HG02623 (cell line): ENCODE measurements around the gene PITHD1.
"Not testable (repeated sequence)": the region's sequence is repeated elsewhere in the genome, so short reads cannot be mapped to it uniquely, and the experiment has no call there.

Source experiments
- ATAC-seq: cut with Tn5 transposase; IDR thresholded peaks from one replicate; pipeline ENCODE4 v1.9.1; 2021; ENCODE audit warnings: moderate library complexity; ENCODE audit not compliant: unreplicated experiment

PITHD1 gene

GRCh38 chr1:23772854-23773242, 5.4 kb upstream of the PITHD1 start:
- no peak for ATAC-seq

GRCh38 chr1:23774174-23774880, 3.9 kb upstream of the PITHD1 start:
- no peak for ATAC-seq

DNA sequence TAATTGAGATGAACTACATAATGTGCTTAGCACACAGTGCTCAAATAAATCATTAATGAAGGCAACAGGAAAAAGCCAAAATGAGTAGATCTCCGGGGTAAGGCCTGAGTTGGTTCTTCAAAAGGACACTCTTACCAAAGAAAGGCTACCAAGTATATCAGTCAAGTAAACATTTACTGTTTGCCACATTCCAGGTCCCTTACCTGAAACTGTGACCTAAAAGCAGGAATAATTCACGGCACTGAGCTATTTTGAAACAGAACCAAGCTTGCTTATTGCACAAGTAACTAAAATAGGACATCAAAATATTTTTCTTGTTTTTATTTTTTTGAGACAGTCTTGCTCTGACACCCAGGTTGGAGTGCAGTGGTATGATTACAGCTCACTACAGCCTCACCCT, 2.0 kb upstream of the PITHD1 start:
- no peak for ATAC-seq

GRCh38 chr1:23779826-23780371, 1.7 kb downstream of the PITHD1 start:
- ATAC-seq, result no peak

DNA sequence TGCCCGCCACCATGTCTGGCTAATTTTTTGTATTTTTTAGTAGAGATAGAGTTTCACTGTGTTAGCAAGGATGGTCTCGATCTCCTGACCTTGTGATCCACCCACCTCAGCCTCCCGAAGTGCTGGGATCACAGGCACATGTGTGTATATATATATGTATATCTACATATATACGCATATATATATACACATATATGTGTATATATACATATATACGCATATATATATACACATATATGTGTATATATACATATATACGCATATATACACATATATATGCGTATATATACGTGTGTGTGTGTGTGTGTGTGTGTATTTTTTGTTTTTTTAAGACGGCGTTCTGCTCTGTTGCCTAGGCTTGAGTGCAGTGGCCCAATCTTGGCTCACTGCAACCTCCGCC, 4.9 kb downstream of the PITHD1 start:
- ATAC-seq, result not testable (repeated sequence)

DNA sequence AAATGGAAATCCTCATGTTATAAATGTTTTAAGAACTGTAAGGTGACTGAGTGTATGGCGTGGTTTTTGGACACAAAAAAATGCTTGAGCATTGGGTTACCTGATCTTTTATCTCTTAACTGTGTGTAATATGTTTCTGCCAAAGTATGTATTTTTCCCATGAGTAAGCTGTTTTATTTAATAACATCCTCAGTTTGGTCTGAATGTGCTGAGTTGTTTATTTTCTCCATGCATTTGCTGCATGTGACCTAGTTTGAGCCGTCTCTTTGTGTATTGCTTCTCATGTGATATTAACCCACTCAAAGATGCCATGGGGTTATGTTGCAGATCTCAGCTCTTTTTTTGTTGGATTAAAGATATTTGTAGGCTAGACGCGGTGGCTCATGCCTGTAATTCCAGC, 6.6 kb downstream of the PITHD1 start:
- no peak for ATAC-seq

DNA sequence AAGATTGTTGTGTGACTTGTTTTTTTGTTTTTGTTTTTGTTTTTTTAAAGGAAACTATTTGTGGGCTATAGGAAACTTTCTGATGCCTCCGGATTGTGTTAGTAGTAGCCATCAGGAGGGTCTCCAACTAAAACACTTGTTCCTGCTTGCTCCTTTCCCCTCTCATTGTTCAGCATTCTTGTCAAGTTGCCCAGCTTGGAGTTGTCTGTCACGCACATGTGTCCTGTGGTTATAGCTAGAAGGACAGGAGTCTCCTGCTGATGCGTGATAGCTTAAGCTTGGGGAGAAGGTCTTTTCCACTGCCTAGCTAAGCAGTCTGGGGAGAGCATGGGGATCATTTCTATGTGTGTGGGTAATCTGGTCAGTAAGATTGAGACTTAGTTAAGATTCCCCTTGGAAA, 9.5 kb downstream of the PITHD1 start:
- no peak for ATAC-seq

DNA sequence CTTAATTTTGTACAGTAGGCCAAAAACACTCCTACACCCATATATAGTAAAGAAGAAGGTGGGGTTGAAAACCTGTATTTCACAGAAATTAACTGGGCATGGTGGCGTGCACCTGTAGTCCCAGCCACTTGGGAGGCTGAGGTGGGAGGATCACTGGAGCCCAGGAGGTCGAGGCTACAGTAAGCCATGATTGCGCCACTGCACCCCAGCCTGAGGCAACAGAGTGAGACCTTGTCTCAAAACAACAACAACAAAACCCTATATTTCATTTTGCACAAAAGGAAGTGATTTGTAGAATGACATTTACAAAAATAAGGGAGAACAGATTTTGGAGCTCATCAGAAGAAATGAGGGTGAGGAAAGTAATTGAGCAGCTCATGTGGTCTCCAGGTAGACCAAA, 10.5 kb downstream of the PITHD1 start:
- ATAC-seq, result no peak

DNA sequence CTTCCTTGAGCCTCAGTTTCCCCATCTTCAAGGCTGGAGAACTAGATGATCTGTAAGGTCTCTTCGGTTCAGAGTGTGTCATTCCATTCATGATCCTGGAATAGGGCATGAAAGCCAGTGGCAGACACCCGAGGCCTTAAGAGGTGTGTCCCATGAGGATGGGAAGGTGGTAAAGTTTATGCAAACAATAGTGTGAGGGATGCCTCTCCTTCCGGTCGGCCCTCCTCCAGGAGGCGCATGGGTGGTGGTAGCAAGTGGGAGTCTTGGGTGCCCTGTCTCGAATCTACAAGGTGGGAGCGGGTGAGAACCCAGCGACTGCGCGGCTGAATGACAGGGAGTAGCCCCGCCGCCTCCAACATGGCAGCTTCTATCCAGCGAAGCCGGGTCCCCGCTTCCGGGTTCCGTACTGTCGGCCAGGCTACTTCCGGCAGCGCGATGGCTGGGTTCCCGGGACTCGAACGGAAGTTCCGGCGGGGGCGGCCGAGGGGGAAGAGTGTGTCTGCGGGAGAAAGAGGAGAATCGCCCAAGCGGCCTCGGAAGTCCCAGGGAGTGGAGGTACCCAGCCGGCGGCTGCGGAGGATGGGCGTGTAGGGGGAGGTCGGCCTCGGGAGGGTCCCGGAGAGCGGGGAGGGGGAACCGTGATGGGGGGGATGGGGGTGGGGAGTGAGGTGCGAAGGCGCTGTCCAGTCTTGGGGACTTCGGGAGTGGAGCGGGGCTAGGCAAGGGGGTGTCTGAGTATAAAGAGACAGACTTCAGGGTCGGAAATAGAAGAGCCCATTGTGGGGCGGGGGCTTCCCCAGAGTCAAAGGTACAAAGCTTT, 12.7 kb downstream of the PITHD1 start, which contains the start of gene LYPLA2:
TSS of gene LYPLA2 (plus strand) at position 450 of the 820 bp plus-strand sequence. CDS start 1,538 bp downstream, outside the sequence.
- peak; percentile 62 for ATAC-seq

DNA sequence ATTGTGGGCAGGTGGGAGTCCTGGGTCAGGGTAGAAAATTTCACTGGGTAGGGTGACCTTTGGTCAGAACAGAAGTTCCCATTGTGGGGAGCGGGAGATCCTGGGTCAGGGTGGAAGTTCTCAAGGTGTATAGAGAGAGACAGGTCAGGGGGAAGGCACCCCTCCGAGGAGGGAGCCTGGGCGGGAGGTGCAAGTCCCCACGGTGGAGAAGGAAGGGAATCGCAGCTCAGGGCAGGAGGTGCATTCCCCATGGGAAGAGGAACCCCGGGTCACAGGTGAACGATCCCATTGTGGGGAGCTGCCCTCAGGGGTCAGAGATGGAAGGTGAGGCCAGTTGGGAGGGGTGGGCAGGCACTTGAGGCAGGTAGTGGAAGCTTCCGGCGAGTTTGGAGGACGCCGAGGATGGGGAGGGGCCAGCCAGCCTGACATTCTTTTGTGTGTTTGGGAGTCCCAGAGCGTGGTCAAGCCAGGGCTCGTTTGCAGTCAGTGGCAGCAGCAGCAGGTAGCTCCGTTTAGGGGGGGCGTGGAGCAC, 13.4 kb downstream of the PITHD1 start:
- no peak for ATAC-seq

- no peak for ATAC-seq
Measured at GRCh38 chr1:23792151-23792945, 14.1 kb downstream of the PITHD1 start.

DNA sequence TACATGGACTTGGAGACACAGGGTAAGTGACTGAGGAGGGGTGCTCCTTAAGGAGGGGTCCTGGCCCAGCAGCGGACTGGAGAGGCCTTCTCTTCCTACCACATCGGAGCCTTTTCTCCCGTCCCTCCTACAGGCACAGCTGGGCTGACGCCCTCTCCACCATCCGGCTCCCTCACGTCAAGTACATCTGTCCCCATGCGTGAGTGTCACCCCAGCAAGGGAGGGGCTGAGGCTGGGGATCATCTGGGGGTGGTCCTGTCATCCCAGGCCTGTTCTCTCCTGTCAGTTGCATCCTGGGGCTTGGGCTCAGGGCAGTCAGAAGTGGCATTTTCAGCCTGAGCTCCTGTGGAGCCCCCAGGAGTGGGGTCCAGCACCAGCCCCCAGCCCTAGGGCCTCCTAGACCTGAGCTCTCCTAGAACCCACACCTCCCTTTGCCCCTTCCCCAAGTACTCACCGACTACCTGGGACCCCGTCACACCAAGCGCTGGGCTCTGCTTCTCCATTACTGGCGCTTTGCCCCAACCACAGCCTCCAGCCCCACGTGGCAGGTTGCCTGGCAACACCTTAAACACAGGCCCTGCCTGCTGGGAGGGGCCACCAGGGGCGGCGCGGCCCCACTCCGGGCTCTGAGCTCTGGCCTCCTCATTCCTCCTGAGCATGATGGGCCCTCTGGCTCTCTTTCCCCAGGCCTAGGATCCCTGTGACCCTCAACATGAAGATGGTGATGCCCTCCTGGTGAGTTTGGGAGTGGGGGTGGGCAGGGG, 15.0 kb downstream of the PITHD1 start:
- no peak for ATAC-seq

GRCh38 chr1:23793861-23794731, 15.9 kb downstream of the PITHD1 start:
- ATAC-seq, result no peak

DNA sequence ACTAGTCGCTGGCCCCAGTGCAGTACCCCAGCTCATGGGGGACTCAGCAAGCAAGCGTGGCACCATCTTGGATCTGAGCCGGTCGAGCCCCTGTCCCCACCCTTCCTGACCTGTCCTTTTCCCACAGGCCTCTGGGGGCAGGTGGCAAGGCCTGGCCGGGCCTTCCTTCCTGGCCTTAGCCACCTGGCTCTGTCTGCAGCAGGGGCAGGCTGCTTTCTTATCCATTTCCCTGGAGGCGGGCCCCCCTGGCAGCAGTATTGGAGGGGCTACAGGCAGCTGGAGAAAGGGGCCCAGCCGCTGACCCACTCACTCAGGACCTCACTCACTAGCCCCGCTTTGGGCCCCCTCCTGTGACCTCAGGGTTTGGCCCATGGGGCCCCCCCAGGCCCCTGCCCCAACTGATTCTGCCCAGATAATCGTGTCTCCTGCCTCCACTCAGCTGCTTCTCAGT, 16.5 kb downstream of the PITHD1 start:
- not testable (repeated sequence) for ATAC-seq

DNA sequence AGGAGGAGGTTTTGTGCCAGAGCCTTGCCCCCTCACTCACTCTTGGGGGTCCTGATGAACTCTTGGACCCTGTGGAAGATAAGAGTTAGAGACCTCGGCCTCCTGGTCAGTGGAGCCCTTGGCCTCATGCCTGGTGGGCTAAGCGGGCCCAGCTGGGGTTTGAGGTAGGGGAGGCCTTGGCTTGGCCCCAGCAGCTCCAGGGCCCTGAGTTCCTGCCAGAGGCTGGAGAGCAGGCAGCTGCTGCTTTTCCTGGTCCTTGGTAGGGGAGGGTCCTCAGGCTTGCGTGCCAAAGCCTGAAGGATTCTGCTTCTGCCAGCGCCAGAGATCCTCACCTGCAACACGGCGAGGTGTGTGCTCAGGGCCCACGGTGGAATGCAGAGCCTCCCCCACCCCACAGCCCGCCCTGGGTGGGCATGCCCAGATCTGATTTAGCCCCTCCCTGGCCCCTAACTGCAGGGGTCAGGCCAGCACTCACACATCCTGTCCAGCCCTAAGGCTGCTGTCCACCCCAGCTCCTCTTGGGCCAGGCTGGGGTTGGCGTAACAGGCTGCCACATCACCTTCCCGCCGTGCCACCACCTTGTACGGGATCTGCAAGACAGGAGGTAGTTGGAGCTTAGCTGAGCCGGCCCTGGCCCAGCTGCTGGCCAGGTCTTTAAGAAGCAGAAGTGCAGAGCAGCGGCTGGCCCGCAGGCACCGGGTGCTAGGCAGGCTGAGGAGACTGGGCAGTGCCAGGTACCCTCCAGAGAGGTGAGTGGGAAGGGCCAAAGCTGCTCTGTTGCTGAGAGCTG, 17.7 kb downstream of the PITHD1 start:
- ATAC-seq, result no peak

- ATAC-seq, result no peak
Measured at GRCh38 chr1:23796466-23797271, 18.5 kb downstream of the PITHD1 start.
